ENCODE measurements around the gene ACO2.
A peak's percentile ranks its signal among the peaks of the same experiment; 100 is the strongest.

Gene ACO2

GRCh38 chr22:41573677-41574076, 104.8 kb downstream of the ACO2 start:
- DNase-seq, result no peak

- no peak for DNase-seq
Measured at GRCh38 chr22:41574847-41575381, 106.0 kb downstream of the ACO2 start.

GRCh38 chr22:41575533-41575932, 106.6 kb downstream of the ACO2 start:
- no peak for DNase-seq

GRCh38 chr22:41576877-41577276, 108.0 kb downstream of the ACO2 start:
- DNase-seq, result peak in 2 of 5 donors; percentile 11 to 40

GRCh38 chr22:41578114-41578513, 109.2 kb downstream of the ACO2 start:
- no peak for DNase-seq

Measured in T-helper 1 cell (primary cell).